HL-60 (cell line): ENCODE results near the gene SUN2.

Experiments used
- DNase-seq, 2 experiments: peaks; one replicate each; pipeline ENCODE4 v3.0.0-alpha.2; 2010 to 2020; ENCODE audit warnings: low read depth in 1 of 2, low spot score in 1 of 2
- H3K27ac ChIP-seq: fragments of 250-450 bp; sonication (Bioruptor Pico); replicated peaks from 2 replicates; pipeline ENCODE4 v1.5.1; 2020; ENCODE audit warnings: mild to moderate bottlenecking, moderate library complexity
- H3K27me3 ChIP-seq: fragments of 250-450 bp; sonication (Bioruptor Pico); 2 replicates; pipeline ENCODE4 v1.5.1; 2021; ENCODE audit warnings: mild to moderate bottlenecking, moderate library complexity; ENCODE audit not compliant: insufficient read depth, poor library complexity, severe bottlenecking
- H3K4me3 ChIP-seq: replicated peaks from 2 replicates; pipeline ENCODE4 v1.5.1; 2011; ENCODE audit warnings: mild to moderate bottlenecking, control low read depth, low read length; ENCODE audit not compliant: insufficient read depth
- GABPA ChIP-seq: IDR thresholded peaks from 2 replicates; pipeline ENCODE4 v1.6.1; 2012; ENCODE audit warnings: low read depth
- POLR2AphosphoS5 ChIP-seq: IDR thresholded peaks from 2 replicates; pipeline ENCODE4 v1.6.1; 2012; ENCODE audit warnings: low read depth
- SPI1 ChIP-seq: IDR thresholded peaks from 2 replicates; pipeline ENCODE4 v1.6.1; 2012; ENCODE audit warnings: low read depth, mild to moderate bottlenecking, borderline replicate concordance
- TF ChIP-seq, protein P1 (sequence below): IDR thresholded peaks from 2 replicates; pipeline ENCODE4 v1.6.1; 2012; ENCODE audit warnings: low read depth; ENCODE audit not compliant: insufficient replicate concordance
- TF ChIP-seq, protein P2 (sequence below): IDR thresholded peaks from one replicate; pipeline ENCODE4 v1.5.1; 2011; ENCODE audit warnings: low read length, control low read depth, inconsistent platforms; ENCODE audit not compliant: insufficient read depth

SUN2 gene

DNA sequence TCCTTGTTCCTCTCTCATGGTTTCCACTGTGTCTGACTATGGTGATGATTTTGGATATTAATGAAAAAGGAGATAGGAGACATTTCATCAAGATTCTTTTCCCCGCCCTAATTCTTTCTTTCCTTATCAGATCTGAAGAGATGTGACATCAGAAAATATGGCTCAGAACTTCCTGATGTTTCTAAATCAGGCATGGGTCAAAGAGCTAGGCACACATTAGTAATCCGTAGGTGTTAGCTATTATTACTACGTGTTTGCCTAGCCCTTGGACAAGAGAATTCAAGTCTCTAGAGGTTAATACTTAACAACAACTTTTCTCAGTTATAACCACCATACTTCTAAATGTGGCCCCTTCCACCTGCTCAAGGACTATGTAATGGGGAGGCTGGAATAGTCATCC is 60.9 kb downstream of the SUN2 start:
- Histone ChIP-seq H3K4me3 (no peak overlapping the region), H3K27ac (no peak overlapping the region), H3K27me3 (no peaks in the 10 kb centered on the region)
- no peak for DNase-seq
- no peak for TF ChIP-seq POLR2AphosphoS5
- TF ChIP-seq, protein P1, sequence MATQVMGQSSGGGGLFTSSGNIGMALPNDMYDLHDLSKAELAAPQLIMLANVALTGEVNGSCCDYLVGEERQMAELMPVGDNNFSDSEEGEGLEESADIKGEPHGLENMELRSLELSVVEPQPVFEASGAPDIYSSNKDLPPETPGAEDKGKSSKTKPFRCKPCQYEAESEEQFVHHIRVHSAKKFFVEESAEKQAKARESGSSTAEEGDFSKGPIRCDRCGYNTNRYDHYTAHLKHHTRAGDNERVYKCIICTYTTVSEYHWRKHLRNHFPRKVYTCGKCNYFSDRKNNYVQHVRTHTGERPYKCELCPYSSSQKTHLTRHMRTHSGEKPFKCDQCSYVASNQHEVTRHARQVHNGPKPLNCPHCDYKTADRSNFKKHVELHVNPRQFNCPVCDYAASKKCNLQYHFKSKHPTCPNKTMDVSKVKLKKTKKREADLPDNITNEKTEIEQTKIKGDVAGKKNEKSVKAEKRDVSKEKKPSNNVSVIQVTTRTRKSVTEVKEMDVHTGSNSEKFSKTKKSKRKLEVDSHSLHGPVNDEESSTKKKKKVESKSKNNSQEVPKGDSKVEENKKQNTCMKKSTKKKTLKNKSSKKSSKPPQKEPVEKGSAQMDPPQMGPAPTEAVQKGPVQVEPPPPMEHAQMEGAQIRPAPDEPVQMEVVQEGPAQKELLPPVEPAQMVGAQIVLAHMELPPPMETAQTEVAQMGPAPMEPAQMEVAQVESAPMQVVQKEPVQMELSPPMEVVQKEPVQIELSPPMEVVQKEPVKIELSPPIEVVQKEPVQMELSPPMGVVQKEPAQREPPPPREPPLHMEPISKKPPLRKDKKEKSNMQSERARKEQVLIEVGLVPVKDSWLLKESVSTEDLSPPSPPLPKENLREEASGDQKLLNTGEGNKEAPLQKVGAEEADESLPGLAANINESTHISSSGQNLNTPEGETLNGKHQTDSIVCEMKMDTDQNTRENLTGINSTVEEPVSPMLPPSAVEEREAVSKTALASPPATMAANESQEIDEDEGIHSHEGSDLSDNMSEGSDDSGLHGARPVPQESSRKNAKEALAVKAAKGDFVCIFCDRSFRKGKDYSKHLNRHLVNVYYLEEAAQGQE, result no peak
- no peak for TF ChIP-seq SPI1
- TF ChIP-seq GABPA, result no peak
- TF ChIP-seq, protein P2, sequence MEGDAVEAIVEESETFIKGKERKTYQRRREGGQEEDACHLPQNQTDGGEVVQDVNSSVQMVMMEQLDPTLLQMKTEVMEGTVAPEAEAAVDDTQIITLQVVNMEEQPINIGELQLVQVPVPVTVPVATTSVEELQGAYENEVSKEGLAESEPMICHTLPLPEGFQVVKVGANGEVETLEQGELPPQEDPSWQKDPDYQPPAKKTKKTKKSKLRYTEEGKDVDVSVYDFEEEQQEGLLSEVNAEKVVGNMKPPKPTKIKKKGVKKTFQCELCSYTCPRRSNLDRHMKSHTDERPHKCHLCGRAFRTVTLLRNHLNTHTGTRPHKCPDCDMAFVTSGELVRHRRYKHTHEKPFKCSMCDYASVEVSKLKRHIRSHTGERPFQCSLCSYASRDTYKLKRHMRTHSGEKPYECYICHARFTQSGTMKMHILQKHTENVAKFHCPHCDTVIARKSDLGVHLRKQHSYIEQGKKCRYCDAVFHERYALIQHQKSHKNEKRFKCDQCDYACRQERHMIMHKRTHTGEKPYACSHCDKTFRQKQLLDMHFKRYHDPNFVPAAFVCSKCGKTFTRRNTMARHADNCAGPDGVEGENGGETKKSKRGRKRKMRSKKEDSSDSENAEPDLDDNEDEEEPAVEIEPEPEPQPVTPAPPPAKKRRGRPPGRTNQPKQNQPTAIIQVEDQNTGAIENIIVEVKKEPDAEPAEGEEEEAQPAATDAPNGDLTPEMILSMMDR, result no peak

DNA sequence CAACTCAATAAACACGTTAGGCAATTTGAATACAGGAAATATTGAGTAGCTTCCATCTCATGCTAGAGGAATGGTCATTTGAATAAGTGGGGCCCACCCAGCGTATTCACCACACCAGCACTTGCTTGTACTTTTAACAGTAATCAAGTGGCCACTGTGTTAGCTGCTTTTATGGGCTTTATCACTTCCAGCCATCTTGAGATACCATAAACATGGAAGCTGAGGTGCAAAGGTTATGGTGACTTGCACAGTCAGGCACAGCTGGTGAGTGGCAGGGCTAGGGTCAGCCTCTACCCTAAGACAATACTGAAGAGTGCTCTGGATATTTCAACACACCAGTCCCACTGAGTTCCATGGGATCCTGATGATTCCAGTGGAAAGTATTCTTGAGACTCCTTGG is 61.7 kb downstream of the SUN2 start:
- TF ChIP-seq POLR2AphosphoS5, result no peak
- TF ChIP-seq SPI1, result no peak
- Histone ChIP-seq H3K4me3 (no peak overlapping the region), H3K27ac (no peak overlapping the region), H3K27me3 (no peaks in the 10 kb centered on the region)
- no peak for DNase-seq

DNA sequence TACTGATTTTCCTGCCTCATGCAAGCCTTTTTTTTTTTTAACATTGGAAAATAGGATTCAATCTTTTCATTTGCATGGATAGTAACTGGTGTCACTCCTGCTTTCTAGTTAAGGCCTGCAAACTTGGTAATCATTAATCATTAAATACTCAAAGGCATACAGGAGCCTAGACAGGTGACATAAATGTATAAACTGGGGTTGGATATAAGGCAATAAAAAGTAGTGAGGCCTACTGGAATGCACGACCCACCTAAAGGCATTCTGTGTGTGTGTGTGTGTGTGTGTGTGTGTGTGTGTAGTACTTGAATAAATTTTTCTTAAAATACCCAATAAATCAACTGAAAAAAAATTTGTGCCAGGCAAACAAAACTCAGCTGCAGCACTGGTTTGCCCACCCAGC is 66.1 kb downstream of the SUN2 start:
- TF ChIP-seq, protein P1, result no peak
- TF ChIP-seq POLR2AphosphoS5, result no peak
- TF ChIP-seq SPI1, result no peak
- TF ChIP-seq GABPA, result no peak
- TF ChIP-seq, protein P2, result no peak
- Histone ChIP-seq H3K4me3 (no peak overlapping the region), H3K27me3 (no peaks in the 10 kb centered on the region), H3K27ac (no peak overlapping the region)
- no peak for DNase-seq

DNA sequence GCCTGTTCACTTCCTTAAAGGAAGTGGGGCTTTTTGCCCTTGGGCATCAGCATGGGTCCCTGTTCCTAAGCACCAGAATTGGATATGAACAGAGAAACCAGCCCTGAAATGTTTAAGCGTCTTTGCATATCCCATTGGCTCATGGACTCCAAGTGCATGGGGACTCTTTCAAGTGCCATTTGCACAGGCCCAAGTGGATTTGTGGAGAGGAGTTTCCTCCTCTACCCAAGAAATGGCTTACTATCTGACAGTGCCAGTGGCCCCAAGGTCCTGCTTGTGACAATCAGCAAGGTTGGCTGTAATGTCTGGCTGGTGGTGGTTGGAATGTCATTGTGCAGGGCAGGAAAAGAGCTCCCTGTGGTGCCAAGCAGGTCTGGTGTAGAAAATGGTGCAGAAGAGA is 70.0 kb downstream of the SUN2 start:
- H3K4me3 ChIP-seq, result no peak overlapping the region
- H3K27me3 ChIP-seq, result no peaks in the 10 kb centered on the region
- TF ChIP-seq, protein P2, result no peak
- TF ChIP-seq POLR2AphosphoS5, result no peak
- TF ChIP-seq GABPA, result no peak
- no peak for TF ChIP-seq SPI1
- TF ChIP-seq, protein P1, result no peak
- DNase-seq, result no peak
- no peak overlapping the region for H3K27ac ChIP-seq
